HG02571 (cell line): ENCODE data around the gene CAPN5.

Source experiments
- ATAC-seq: cut with Tn5 transposase; IDR thresholded peaks from one replicate; pipeline ENCODE4 v1.9.1; 2021; ENCODE audit warnings: mild to moderate bottlenecking, moderate library complexity; ENCODE audit not compliant: unreplicated experiment

Gene CAPN5

GRCh38 chr11:77165066-77165465, 98.3 kb downstream of the CAPN5 start:
- no peak for ATAC-seq

DNA sequence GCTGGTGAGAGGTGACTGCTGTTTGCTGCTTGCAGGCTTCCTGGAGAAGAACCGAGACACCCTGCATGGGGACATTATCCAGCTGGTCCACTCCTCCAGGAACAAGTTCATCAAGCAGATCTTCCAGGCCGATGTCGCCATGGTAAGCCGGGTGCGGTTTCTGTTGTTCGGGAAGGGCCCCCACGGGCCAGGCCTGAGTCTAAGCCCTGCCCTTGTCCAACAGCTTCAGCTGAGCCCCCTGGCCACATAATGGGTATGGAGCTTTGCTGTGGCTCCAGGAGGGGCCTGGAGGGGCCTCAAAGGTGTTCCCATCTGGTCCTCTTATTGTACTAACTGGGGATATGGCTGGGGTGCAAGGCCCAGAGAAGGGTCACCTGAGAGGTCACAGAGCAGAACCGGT, 99.2 kb downstream of the CAPN5 start:
- ATAC-seq, result no peak

DNA sequence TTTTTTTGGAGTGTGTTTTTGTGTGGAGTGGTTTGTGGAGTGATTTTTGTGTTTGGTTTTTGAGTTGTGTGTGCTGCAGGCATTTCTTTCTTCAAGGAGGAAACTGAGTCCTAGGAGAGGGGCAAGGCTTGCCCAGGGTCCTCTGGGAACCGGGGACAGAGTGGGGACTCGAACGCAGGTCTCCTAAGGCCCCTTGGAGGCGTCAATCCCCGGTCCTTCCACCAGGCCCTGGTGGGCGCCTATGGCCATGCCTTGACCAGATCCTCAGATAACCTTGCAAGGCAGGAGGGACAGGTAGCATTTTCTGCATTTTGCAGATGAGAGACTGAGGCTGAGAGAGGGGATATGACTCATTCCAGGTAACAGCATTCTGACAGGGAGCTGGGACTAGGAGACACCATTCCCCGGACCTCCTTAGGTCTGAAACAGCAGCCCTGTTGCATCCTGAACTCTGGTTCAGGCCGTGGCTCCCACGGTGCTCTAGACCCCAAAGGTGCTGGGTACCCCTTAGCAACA, 100.4 kb downstream of the CAPN5 start:
- ATAC-seq, result no peak

- no peak for ATAC-seq
Measured at GRCh38 chr11:77167791-77168190, 101.0 kb downstream of the CAPN5 start.

DNA sequence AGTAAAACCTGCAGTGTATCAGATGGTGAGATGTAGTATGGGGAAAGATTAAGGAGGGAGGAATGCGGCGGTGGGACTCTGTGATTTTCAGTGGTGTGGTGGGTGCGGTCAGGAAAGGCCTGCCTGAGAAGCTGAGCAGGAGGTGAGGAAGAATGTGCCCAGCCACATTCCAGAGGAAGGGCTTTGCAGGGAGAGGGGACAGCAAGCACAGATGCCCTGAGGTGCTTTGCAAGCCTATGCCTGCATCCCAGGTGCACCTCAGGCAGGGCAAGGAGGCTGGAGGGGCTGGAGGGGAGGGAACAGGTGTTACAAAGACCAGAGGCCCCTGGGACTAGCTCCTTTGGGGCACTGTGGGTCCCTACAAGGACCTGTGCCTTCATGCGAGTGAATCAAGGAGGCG, 103.3 kb downstream of the CAPN5 start:
- ATAC-seq, result no peak

DNA sequence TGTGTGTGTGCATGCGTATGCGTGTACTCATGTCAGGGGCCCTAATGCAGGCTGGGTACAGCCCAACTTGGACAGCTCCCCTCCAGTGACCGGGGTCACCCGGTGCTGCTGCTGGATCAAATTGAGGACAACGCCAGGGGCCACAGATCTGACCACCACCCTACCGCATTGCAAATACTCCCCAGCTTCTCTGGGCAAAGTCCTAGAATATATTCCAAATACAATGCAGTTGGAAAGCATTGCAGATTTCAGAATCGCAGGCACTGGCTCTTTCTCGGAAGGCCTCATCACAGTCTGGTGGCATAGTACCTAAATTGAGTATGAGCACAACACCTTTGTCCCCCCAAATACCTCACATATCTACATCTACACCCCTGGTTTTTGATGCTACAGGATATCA, 104.5 kb downstream of the CAPN5 start:
- ATAC-seq, result no peak

DNA sequence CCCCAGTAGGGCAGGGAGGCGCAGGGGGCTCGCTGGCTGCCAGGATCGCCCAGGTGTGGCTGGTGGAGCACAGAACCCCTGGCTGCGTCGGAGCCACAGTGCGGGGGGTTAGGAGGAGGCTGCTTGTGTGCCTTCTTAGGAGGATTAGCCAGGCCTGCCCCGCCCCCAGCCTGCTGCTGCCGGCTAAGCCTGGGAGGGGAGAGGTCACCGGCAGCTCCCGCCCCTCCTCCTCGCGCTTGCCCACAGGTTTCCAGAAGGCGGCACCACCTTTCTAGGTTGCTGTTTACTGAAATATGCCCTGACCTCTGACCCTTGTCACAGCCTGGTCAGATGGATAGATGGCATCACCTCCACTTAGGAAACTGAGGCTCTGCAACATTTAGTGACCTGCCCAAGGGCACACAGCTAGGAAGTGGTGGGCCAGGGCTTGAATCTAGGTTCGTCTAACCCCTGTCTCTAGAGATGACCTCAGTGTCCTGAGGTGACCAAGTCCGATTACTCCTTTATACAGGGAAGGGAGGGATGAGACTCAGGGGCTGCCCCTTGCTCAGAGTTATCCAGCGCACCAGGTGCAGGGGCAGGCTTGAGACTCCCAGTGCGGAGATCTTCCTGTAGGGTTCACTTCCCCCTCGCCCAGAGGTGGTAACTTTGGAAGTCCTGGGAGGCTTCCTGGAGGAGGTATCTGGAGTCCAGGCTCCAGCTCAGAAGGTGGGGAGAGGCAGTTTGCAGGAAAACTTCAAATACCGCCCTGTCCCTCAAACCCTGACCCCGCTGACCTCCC, 105.3 kb downstream of the CAPN5 start:
- no peak for ATAC-seq

DNA sequence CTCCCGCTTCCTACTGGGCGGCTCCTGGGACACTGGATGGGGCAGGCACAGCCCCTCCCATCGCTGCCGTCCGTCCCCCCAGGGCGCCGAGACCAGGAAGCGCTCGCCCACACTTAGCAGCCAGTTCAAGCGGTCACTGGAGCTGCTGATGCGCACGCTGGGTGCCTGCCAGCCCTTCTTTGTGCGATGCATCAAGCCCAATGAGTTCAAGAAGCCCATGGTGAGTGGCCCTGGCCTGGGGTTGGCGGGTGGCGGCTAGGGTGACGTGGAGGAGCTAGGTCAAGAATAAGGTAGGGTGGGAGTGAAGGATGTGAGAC, 105.9 kb downstream of the CAPN5 start:
- ATAC-seq, result no peak

DNA sequence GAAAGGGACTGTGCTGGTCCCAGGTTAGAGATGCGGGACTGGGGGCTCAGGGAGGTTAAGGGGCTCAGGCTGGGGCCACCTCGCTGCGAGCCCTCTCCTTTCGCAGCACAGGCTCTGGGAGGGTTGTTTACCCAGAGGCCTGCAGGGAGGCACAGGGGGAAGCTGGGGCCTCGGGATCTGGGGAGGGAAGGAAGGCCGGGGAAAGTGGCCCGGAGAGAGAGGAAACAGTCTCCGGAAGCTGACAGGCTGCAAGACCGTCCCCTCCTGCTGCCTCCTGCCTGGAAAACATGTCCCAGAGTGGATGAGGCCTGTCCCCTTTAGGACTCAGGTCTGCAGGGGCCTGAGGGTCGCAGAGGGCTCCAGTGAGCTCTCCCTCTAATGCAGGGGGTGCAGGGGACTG, 106.7 kb downstream of the CAPN5 start:
- ATAC-seq, result no peak

- no peak for ATAC-seq
Measured at GRCh38 chr11:77174559-77174958, 107.8 kb downstream of the CAPN5 start.

DNA sequence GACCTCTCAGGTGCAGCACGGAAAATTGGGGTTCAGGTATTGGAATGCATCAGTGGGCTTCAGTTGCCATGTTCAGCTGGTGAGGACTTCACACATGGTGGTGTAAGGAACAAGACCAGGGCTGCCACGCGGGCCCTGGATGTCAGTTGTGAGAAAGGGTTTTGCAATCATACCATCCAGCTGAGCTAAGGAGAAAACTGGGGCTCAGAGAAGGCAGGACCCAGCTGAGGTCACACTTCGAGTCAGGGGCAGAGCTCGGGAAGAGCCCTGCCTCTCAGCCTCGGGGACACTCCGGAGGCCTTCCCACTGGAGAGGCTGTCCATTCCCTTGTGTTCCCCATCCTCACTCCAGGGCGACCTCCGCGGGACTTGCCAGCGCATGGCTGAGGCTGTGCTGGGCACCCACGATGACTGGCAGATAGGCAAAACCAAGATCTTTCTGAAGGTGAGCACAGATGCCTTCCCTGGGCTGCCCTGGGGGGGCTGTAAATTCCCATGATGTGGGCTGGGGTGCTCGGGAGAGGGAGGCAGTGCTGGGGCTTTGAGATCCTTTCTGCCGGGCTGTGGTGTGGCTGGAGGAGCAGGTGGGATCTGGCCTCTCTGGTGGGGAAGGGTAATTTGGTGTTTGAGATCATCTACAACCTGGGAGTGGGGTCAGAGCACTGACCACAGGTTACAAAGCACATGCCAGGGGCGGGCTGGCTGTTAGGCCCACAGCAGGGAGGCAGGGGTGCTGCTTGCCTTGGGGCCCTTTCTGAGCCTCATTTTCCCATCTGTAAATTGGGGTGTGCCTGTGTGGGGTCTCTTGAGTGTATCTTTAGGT, 108.5 kb downstream of the CAPN5 start:
- ATAC-seq, result no peak
